D721Med (cell line): ENCODE measurements around the gene KRT85.

Experiments used
- DNase-seq: peaks from one replicate; pipeline ENCODE4 v3.0.0; 2011; ENCODE audit warnings: low spot score; ENCODE audit not compliant: insufficient read length
- FAIRE-seq: peaks from 2 replicates; lab custom pipeline; 2011; peaks lifted over from hg19 to GRCh38; lab: Jason Lieb, UNC
- TF ChIP-seq, protein P1 (sequence below): IDR thresholded peaks from 2 replicates; pipeline ENCODE4 v1.5.1; 2012; ENCODE audit warnings: mild to moderate bottlenecking, control low read depth; ENCODE audit not compliant: insufficient read depth; ENCODE audit errors: missing control alignments

KRT85 gene

DNA sequence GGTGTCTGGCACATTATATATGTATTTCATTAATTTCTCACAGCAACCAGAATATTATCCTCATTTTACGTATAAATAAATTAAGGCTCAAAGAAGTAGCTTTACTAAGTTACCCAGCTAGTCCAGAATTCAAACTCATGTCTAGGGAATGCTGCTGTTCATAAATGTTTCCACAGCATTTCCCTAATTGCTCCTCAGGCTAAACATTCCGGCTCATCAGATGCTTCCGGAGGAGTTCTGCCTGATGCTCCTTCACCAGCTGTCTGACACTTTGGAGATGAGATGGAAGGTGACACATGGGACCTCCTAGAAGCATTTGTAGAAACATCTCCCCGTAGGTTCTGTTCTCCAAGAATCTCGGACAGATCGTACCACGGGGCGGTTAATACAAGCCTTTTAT is 12.1 kb downstream of the KRT85 start:
- TF ChIP-seq, protein P1, sequence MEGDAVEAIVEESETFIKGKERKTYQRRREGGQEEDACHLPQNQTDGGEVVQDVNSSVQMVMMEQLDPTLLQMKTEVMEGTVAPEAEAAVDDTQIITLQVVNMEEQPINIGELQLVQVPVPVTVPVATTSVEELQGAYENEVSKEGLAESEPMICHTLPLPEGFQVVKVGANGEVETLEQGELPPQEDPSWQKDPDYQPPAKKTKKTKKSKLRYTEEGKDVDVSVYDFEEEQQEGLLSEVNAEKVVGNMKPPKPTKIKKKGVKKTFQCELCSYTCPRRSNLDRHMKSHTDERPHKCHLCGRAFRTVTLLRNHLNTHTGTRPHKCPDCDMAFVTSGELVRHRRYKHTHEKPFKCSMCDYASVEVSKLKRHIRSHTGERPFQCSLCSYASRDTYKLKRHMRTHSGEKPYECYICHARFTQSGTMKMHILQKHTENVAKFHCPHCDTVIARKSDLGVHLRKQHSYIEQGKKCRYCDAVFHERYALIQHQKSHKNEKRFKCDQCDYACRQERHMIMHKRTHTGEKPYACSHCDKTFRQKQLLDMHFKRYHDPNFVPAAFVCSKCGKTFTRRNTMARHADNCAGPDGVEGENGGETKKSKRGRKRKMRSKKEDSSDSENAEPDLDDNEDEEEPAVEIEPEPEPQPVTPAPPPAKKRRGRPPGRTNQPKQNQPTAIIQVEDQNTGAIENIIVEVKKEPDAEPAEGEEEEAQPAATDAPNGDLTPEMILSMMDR, result no peak
- DNase-seq (no peak), FAIRE-seq (no peak)

GRCh38 chr12:52354200-52354599 is 13.1 kb downstream of the KRT85 start:
- TF ChIP-seq, protein P1, result no peak
- FAIRE-seq (no peak), DNase-seq (no peak)

- no peak for DNase-seq
Observed at GRCh38 chr12:52353766-52354165, 13.5 kb downstream of the KRT85 start.

DNA sequence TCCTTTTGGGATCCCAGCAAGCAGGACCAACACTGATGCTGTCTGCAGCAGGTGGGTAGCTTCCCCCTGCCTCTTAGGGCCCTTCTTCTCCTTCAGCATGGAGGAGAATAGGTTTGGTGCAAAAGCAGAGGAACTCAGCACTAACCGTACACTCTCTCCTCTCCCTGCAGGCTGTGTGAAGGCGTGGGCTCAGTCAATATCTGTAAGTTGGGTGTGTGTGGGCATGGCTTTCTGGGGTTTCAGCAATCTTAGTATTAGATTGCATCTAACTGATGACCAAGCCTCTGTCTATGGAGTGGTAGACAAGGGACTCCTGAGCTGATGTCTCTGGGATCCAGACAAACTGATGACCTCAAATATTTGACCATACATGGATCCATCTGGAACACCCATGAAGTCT is 14.3 kb downstream of the KRT85 start:
- TF ChIP-seq, protein P1, result no peak
- FAIRE-seq (no peak), DNase-seq (no peak)

More at GRCh38 chr12:52353766-52354165, 13.5 kb downstream of the KRT85 start:
- FAIRE-seq, result no peak
- TF ChIP-seq, protein P1, result no peak

GRCh38 chr12:52351196-52352059 is 15.9 kb downstream of the KRT85 start:
- TF ChIP-seq, protein P1, result no peak
- no peak for DNase-seq
- no peak for FAIRE-seq

GRCh38 chr12:52350786-52351185 is 16.5 kb downstream of the KRT85 start:
- TF ChIP-seq, protein P1, result no peak
- no peak for DNase-seq
- FAIRE-seq, result no peak

DNA sequence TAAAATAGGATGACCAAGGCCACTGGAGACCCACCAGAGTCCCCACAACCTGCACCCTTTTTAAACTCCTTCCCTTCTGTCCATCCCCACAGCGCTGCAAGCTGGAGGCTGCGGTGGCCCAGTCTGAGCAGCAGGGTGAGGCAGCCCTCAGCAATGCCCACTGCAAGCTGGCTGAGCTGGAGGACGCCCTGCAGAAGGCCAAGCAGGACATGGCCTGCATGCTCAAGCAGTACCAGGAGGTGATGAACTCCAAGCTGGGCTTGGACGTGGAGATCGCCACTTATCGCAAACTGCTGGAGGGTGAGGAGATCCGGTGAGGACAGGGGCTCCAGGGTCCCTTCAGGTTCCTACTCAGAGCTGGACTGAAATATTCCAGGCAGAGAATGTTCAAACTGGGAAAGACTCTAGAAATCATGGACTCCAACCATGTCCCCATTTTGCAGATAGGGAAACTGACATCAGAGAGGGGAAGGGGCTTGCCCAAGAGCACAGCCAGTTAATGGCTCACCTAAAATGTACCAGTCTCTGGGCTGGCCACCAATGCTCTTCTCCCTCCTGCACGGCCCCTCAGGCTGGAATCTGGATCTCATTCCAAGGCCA is 17.2 kb downstream of the KRT85 start:
- no peak for FAIRE-seq
- DNase-seq, result no peak
- TF ChIP-seq, protein P1, result no peak
